Measurements from ENCODE around the gene CHURC1.

CHURC1 gene

DNA sequence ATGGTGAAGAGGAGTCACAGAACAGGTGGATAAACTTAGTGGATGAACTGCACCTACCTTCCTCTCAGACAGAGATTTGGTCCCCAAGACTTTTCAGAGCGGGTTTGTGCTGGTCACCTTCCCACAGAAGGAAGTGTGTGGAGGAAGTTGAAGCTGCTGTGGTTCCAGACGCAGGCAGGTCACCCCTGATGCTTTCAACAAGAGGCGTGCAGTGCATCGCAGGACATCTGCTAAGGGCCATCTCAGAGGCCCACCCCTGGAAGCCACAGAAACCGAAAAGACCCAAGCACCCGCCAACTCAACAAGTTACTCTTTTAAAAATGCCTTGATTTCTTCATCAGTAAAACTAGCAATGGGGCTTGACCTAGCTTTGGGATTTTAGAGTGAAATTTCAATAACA lies 29.3 kb downstream of the CHURC1 start:
- DNase-seq (ENCODE audit: low read depth) = no peak
- TF ChIP-seq, protein P1, sequence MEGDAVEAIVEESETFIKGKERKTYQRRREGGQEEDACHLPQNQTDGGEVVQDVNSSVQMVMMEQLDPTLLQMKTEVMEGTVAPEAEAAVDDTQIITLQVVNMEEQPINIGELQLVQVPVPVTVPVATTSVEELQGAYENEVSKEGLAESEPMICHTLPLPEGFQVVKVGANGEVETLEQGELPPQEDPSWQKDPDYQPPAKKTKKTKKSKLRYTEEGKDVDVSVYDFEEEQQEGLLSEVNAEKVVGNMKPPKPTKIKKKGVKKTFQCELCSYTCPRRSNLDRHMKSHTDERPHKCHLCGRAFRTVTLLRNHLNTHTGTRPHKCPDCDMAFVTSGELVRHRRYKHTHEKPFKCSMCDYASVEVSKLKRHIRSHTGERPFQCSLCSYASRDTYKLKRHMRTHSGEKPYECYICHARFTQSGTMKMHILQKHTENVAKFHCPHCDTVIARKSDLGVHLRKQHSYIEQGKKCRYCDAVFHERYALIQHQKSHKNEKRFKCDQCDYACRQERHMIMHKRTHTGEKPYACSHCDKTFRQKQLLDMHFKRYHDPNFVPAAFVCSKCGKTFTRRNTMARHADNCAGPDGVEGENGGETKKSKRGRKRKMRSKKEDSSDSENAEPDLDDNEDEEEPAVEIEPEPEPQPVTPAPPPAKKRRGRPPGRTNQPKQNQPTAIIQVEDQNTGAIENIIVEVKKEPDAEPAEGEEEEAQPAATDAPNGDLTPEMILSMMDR (IDR thresholded peaks at IDR 0.05; ENCODE audit: low read depth, low read length, missing control alignments) = no peak
- H3K4me3 ChIP-seq (ENCODE audit: low read depth, low read length) = no peak overlapping the region

- H3K4me3 ChIP-seq (ENCODE audit: low read depth, low read length) = no peak overlapping the region
- no peak for DNase-seq (ENCODE audit: low read depth)
- TF ChIP-seq, protein P1 (IDR thresholded peaks at IDR 0.05; ENCODE audit: low read depth, low read length, missing control alignments) = no peak
Observed at GRCh38 chr14:64944041-64944440, 29.8 kb downstream of the CHURC1 start.

GRCh38 chr14:64944861-64945260 lies 30.6 kb downstream of the CHURC1 start:
- TF ChIP-seq, protein P1 (IDR thresholded peaks at IDR 0.05; ENCODE audit: low read depth, low read length, missing control alignments) = no peak
- no peak for DNase-seq (ENCODE audit: low read depth)
- H3K4me3 ChIP-seq (ENCODE audit: low read depth, low read length) = no peak overlapping the region

GRCh38 chr14:64945431-64946178 lies 31.4 kb downstream of the CHURC1 start:
- H3K4me3 ChIP-seq (ENCODE audit: low read depth, low read length) = no peak overlapping the region
- no peak for DNase-seq (ENCODE audit: low read depth)
- TF ChIP-seq, protein P1 (IDR thresholded peaks at IDR 0.05; ENCODE audit: low read depth, low read length, missing control alignments) = no peak

GRCh38 chr14:64946310-64947045 lies 32.2 kb downstream of the CHURC1 start:
- H3K4me3 ChIP-seq (ENCODE audit: low read depth, low read length) = no peak overlapping the region
- TF ChIP-seq, protein P1 (IDR thresholded peaks at IDR 0.05; ENCODE audit: low read depth, low read length, missing control alignments) = no peak
- no peak for DNase-seq (ENCODE audit: low read depth)

DNA sequence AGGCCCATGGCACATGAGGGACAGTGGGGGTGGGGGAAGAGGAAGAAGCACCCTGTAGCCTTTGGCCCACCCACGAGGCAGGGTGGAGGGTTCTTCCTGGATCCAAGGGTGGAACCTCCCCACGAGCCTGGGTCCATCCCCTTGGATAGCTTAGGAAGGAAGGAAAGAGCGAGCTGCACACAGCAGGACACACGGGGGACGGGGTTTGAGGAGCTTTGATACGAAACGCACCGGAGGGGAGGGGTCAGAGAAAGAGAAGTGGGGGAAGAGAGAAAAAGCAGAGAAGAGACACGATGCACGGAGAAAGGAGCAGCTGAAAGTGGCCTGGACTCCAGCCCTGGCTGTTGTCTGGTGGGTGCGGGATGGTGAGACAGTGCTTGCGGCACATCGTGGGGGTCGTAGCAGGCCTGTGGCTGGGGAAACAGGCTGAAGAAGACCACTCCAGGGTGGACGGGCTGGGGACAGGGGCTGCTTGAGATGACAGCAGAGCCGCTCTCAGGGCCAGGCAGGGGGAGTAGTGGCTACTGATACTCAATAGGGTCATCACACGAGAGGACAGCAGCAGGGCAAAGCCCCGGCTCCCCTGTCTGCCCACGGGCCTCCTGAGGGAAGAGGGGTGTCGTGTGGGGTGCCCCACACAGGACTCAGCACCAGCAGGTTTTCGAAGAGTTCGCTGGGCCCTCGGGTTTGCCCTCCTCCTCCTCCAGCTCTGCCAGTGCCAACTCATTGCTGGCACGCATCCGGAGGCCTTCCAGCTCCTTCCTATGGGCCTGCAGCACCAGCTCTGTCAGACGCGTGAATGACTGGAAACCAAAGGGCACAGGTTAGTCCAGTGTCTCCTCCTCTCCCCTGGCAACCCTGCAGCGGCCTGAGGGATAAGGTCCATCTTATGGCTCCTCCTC lies 33.7 kb downstream of the CHURC1 start:
- DNase-seq (ENCODE audit: low read depth) = no peak
- H3K4me3 ChIP-seq (ENCODE audit: low read depth, low read length) = no peak overlapping the region
- TF ChIP-seq, protein P1 (IDR thresholded peaks at IDR 0.05; ENCODE audit: low read depth, low read length, missing control alignments) = no peak
